Measurements from ENCODE around the gene INHBA.

The INHBA gene

GRCh38 chr7:41731493-41732435, 28.9 kb upstream of the INHBA start:
- Histone ChIP-seq H3K4me1 (ENCODE audit: insufficient read depth, low read length, severe bottlenecking) (no peaks in the 10 kb centered on the region), H2AFZ (ENCODE audit: low read length) (no peak overlapping the region), H3K27ac (ENCODE audit: low read depth, low read length, poor library complexity, severe bottlenecking) (no peak overlapping the region), H4K20me1 (ENCODE audit: insufficient read depth, low read length) (no peaks in the 10 kb centered on the region), H3K9me3 (ENCODE audit: low read length) (no peaks in the 10 kb centered on the region), H3K9ac (ENCODE audit: low read length) (no peak overlapping the region), H3K4me2 (ENCODE audit: low read length) (no peak overlapping the region), H3K9me2 (ENCODE audit: low read depth, low read length) (no peaks in the 10 kb centered on the region), H3K4me3 (ENCODE audit: low read depth, low read length, poor library complexity, severe bottlenecking) (no peak overlapping the region), H3K79me2 (ENCODE audit: insufficient read depth, low read length) (no peaks in the 10 kb centered on the region), H3K27me3 (ENCODE audit: insufficient read depth, low read length) (no peaks in the 10 kb centered on the region), H3K36me3 (ENCODE audit: insufficient read depth, low read length) (no peaks in the 10 kb centered on the region), H3F3A (ENCODE audit: insufficient read depth, low read length) (no peaks in the 10 kb centered on the region)
- peak; percentile 55 for TF ChIP-seq CTCF (IDR thresholded peaks at IDR 0.05; ENCODE audit: low read length)
- TF ChIP-seq EZH2 (IDR thresholded peaks at IDR 0.05; ENCODE audit: borderline replicate concordance, low read length): no peak

GRCh38 chr7:41730668-41731067, 27.8 kb upstream of the INHBA start:
- Histone ChIP-seq H3K4me2 (ENCODE audit: low read length) (no peak overlapping the region), H4K20me1 (ENCODE audit: insufficient read depth, low read length) (no peaks in the 10 kb centered on the region), H2AFZ (ENCODE audit: low read length) (no peak overlapping the region), H3K36me3 (ENCODE audit: insufficient read depth, low read length) (no peaks in the 10 kb centered on the region), H3K9me2 (ENCODE audit: low read depth, low read length) (no peaks in the 10 kb centered on the region), H3K4me3 (ENCODE audit: low read depth, low read length, poor library complexity, severe bottlenecking) (no peak overlapping the region), H3K79me2 (ENCODE audit: insufficient read depth, low read length) (no peaks in the 10 kb centered on the region), H3F3A (ENCODE audit: insufficient read depth, low read length) (no peaks in the 10 kb centered on the region), H3K27ac (ENCODE audit: low read depth, low read length, poor library complexity, severe bottlenecking) (no peak overlapping the region), H3K9me3 (ENCODE audit: low read length) (no peaks in the 10 kb centered on the region), H3K9ac (ENCODE audit: low read length) (no peak overlapping the region), H3K27me3 (ENCODE audit: insufficient read depth, low read length) (no peaks in the 10 kb centered on the region), H3K4me1 (ENCODE audit: insufficient read depth, low read length, severe bottlenecking) (no peaks in the 10 kb centered on the region)
- no peak for TF ChIP-seq EZH2 (IDR thresholded peaks at IDR 0.05; ENCODE audit: borderline replicate concordance, low read length)
- TF ChIP-seq CTCF (IDR thresholded peaks at IDR 0.05; ENCODE audit: low read length): no peak

- H3K4me2 ChIP-seq (ENCODE audit: low read length): no peak overlapping the region
- no peak overlapping the region for H3K27ac ChIP-seq (ENCODE audit: low read depth, low read length, poor library complexity, severe bottlenecking)
- no peaks in the 10 kb centered on the region for H4K20me1 ChIP-seq (ENCODE audit: insufficient read depth, low read length)
- no peak overlapping the region for H3K9ac ChIP-seq (ENCODE audit: low read length)
- H3K27me3 ChIP-seq (ENCODE audit: insufficient read depth, low read length): no peaks in the 10 kb centered on the region
- H3K36me3 ChIP-seq (ENCODE audit: insufficient read depth, low read length): no peaks in the 10 kb centered on the region
- H2AFZ ChIP-seq (ENCODE audit: low read length): no peak overlapping the region
- no peaks in the 10 kb centered on the region for H3K9me3 ChIP-seq (ENCODE audit: low read length)
- TF ChIP-seq EZH2 (IDR thresholded peaks at IDR 0.05; ENCODE audit: borderline replicate concordance, low read length): no peak
- TF ChIP-seq CTCF (IDR thresholded peaks at IDR 0.05; ENCODE audit: low read length): no peak
- H3K4me3 ChIP-seq (ENCODE audit: low read depth, low read length, poor library complexity, severe bottlenecking): no peak overlapping the region
- no peaks in the 10 kb centered on the region for H3F3A ChIP-seq (ENCODE audit: insufficient read depth, low read length)
- no peaks in the 10 kb centered on the region for H3K9me2 ChIP-seq (ENCODE audit: low read depth, low read length)
- H3K4me1 ChIP-seq (ENCODE audit: insufficient read depth, low read length, severe bottlenecking): no peaks in the 10 kb centered on the region
- no peaks in the 10 kb centered on the region for H3K79me2 ChIP-seq (ENCODE audit: insufficient read depth, low read length)
These were observed 27.3 kb upstream of the INHBA start for GRCh38 chr7:41730161-41730560.
